DND-41 (cell line): ENCODE data around the gene PPP4R3A.
A peak's percentile ranks its signal among the peaks of the same experiment; 100 is the strongest.

Source experiments
- ATAC-seq: fragments of 200-7000 bp; cut with Tn5 transposase; 3 replicates; pipeline ENCODE4 v1.9.1; 2021; ENCODE audit warnings: low read depth; ENCODE audit not compliant: insufficient read depth
- DNase-seq: peaks from one replicate; pipeline ENCODE4 v3.0.0-alpha.2; 2020
- H2AFZ ChIP-seq: 2 replicates; pipeline ENCODE4 v1.6.0; 2012; ENCODE audit warnings: low read depth, low read length
- H3K27ac ChIP-seq: 2 replicates; pipeline ENCODE4 v1.5.1; 2012; ENCODE audit warnings: low read length, inconsistent platforms
- H3K27me3 ChIP-seq: fragments of 200-600 bp; sonication (generic); 2 replicates; pipeline ENCODE4 v1.6.0; 2012; ENCODE audit warnings: low read length, mild to moderate bottlenecking, inconsistent platforms; ENCODE audit not compliant: insufficient read depth, poor library complexity
- H3K36me3 ChIP-seq: 2 replicates; pipeline ENCODE4 v1.5.1; 2012; ENCODE audit warnings: low read length, inconsistent platforms; ENCODE audit not compliant: insufficient read depth
- H3K4me1 ChIP-seq: 2 replicates; pipeline ENCODE4 v1.5.1; 2012; ENCODE audit warnings: mild to moderate bottlenecking, low read length; ENCODE audit not compliant: insufficient read depth
- H3K4me2 ChIP-seq: 2 replicates; pipeline ENCODE4 v1.6.0; 2012; ENCODE audit warnings: mild to moderate bottlenecking, moderate library complexity, low read length, inconsistent platforms; ENCODE audit not compliant: insufficient read depth
- H3K4me3 ChIP-seq, 2 experiments: fragments of 200-600 bp in 1 of 2; shearing (Covaris generic) in 1 of 2; 2 replicates each; pipeline ENCODE4 v1.5.1; 2012 to 2016; ENCODE audit warnings: inconsistent platforms in 2 of 2, low read length in 2 of 2, mild to moderate bottlenecking in 2 of 2, low read depth in 1 of 2, moderate library complexity in 1 of 2
- H3K79me2 ChIP-seq: 2 replicates; pipeline ENCODE4 v1.6.0; 2012; ENCODE audit warnings: low read length, inconsistent platforms; ENCODE audit not compliant: insufficient read depth
- H3K9ac ChIP-seq: 2 replicates; pipeline ENCODE4 v1.6.0; 2012; ENCODE audit warnings: low read depth, mild to moderate bottlenecking, inconsistent platforms, low read length, moderate library complexity
- H3K9me3 ChIP-seq: 2 replicates; pipeline ENCODE4 v1.5.1; 2012; ENCODE audit warnings: low read length, moderate library complexity, mild to moderate bottlenecking, inconsistent platforms; ENCODE audit not compliant: insufficient read depth, severe bottlenecking
- H4K20me1 ChIP-seq: 2 replicates; pipeline ENCODE4 v1.6.0; 2012; ENCODE audit warnings: low read length; ENCODE audit not compliant: insufficient read depth
- EZH2 ChIP-seq: IDR thresholded peaks from 3 replicates; pipeline ENCODE4 v1.6.1; 2012; ENCODE audit warnings: borderline replicate concordance, low read depth, mild to moderate bottlenecking, moderate library complexity, low read length, inconsistent platforms; ENCODE audit not compliant: severe bottlenecking
- TF ChIP-seq, protein P1 (sequence below): IDR thresholded peaks from 2 replicates; pipeline ENCODE4 v1.5.1; 2012; ENCODE audit warnings: borderline replicate concordance, low read length, moderate library complexity, mild to moderate bottlenecking; ENCODE audit not compliant: poor library complexity, severe bottlenecking; ENCODE audit errors: extremely low read depth

PPP4R3A gene

DNA sequence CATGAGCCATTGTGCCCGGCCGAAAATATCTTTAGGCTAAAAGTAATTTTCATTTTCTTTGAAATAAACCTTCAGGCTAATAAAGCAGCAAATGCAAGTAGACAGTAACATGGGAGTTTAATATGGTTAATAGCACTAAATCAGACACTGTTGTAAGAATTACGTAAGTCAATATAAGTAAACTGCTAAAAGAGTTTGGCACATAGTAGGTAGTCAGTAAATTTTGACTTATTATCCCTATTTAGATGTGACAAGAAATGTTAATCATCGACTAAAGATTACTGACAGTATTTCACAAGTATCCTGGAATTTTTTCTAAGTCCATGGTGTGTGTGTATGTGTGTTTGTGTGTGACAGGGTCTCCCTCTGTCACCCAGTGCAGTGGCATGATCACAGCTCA, 3.9 kb downstream of the PPP4R3A start:
- no peaks in the 10 kb centered on the region for H3K9me3 ChIP-seq
- H2AFZ ChIP-seq = no peak overlapping the region
- no peaks in the 10 kb centered on the region for H3K27me3 ChIP-seq
- ATAC-seq (no peak), DNase-seq (no peak)
- H3K4me2 ChIP-seq = peak overlapping the region; percentile 49
- H3K4me3 ChIP-seq = peak overlapping the region in 1 of 2 experiments; percentile 43; a peak in 2 of 4 replicates
- TF ChIP-seq, protein P1, sequence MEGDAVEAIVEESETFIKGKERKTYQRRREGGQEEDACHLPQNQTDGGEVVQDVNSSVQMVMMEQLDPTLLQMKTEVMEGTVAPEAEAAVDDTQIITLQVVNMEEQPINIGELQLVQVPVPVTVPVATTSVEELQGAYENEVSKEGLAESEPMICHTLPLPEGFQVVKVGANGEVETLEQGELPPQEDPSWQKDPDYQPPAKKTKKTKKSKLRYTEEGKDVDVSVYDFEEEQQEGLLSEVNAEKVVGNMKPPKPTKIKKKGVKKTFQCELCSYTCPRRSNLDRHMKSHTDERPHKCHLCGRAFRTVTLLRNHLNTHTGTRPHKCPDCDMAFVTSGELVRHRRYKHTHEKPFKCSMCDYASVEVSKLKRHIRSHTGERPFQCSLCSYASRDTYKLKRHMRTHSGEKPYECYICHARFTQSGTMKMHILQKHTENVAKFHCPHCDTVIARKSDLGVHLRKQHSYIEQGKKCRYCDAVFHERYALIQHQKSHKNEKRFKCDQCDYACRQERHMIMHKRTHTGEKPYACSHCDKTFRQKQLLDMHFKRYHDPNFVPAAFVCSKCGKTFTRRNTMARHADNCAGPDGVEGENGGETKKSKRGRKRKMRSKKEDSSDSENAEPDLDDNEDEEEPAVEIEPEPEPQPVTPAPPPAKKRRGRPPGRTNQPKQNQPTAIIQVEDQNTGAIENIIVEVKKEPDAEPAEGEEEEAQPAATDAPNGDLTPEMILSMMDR = no peak
- no peak for TF ChIP-seq EZH2
- peak overlapping the region; percentile 17; the same call in 1 of the 2 replicates for H3K9ac ChIP-seq
- peaks cover 92% of the 10 kb centered on the region for H3K79me2 ChIP-seq
- H3K36me3 ChIP-seq = peaks cover 72% of the 10 kb centered on the region
- H4K20me1 ChIP-seq = peaks cover 73% of the 10 kb centered on the region
- peaks cover 55% of the 10 kb centered on the region for H3K4me1 ChIP-seq
- no peak overlapping the region for H3K27ac ChIP-seq

DNA sequence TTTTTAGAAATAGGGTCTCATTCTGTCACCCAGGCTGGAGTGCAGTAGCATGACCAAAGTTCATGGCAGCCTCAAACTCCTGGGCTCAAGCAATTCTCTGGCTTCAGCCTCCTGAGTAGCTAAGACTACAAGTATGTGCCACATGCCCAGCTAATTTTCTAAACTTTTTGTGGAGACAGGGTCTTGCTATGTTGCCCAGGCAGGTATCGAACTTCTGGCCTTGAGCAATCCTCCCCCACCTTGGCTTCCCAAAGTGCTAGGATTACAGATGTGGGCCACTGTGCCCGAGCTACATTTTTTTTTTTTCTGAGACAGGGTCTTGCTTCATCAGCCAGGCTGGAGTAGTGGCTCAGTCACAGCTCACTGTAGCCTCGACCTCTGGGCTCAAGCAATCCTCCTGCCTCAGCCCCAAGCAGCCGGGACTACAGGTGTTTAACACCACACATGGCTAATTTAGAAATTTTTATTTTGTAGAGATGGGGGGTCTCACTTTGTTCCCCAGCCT, 7.1 kb downstream of the PPP4R3A start:
- ATAC-seq (no peak), DNase-seq (no peak)
- no peaks in the 10 kb centered on the region for H3K27me3 ChIP-seq
- peaks cover 79% of the 10 kb centered on the region for H4K20me1 ChIP-seq
- H3K4me2 ChIP-seq = no peak overlapping the region
- H3K4me3 ChIP-seq = no peak overlapping the region
- peaks cover 51% of the 10 kb centered on the region for H3K4me1 ChIP-seq
- no peaks in the 10 kb centered on the region for H3K9me3 ChIP-seq
- H3K79me2 ChIP-seq = peaks cover 96% of the 10 kb centered on the region
- no peak overlapping the region for H3K27ac ChIP-seq
- no peak overlapping the region for H2AFZ ChIP-seq
- 0 out of 2 replicates have a peak overlapping the region, but pooled peaks have one; percentile 7 for H3K9ac ChIP-seq
- peaks cover 79% of the 10 kb centered on the region for H3K36me3 ChIP-seq
- no peak for TF ChIP-seq EZH2
- TF ChIP-seq, protein P1 = no peak

- Histone ChIP-seq H3K9ac (no peak overlapping the region), H3K9me3 (no peaks in the 10 kb centered on the region), H3K27me3 (no peaks in the 10 kb centered on the region), H3K27ac (no peak overlapping the region), H3K4me1 (peaks cover 47% of the 10 kb centered on the region), H3K4me2 (no peak overlapping the region), H3K4me3 (no peak overlapping the region), H3K79me2 (peaks cover 97% of the 10 kb centered on the region), H3K36me3 (peaks cover 78% of the 10 kb centered on the region), H2AFZ (no peak overlapping the region), H4K20me1 (peaks cover 82% of the 10 kb centered on the region)
- DNase-seq (no peak), ATAC-seq (no peak)
- no peak for TF ChIP-seq EZH2
- TF ChIP-seq, protein P1 = no peak
Observed at GRCh38 chr14:91501951-91502930, 7.9 kb downstream of the PPP4R3A start.
